ENCODE data around the gene TMEM205. TPM values are rescaled to one million over a fixed set of nuclear protein-coding genes. Genes with fewer than 3 reads are reported as not detected.
A peak's percentile ranks its signal among the peaks of the same experiment; 100 is the strongest.

Gene TMEM205
- total RNA-seq = 100 to 1,000 TPM in 3 of 4 donors, 10 to 100 TPM in 1; 77.6 to 212 (median 168) TPM

DNA sequence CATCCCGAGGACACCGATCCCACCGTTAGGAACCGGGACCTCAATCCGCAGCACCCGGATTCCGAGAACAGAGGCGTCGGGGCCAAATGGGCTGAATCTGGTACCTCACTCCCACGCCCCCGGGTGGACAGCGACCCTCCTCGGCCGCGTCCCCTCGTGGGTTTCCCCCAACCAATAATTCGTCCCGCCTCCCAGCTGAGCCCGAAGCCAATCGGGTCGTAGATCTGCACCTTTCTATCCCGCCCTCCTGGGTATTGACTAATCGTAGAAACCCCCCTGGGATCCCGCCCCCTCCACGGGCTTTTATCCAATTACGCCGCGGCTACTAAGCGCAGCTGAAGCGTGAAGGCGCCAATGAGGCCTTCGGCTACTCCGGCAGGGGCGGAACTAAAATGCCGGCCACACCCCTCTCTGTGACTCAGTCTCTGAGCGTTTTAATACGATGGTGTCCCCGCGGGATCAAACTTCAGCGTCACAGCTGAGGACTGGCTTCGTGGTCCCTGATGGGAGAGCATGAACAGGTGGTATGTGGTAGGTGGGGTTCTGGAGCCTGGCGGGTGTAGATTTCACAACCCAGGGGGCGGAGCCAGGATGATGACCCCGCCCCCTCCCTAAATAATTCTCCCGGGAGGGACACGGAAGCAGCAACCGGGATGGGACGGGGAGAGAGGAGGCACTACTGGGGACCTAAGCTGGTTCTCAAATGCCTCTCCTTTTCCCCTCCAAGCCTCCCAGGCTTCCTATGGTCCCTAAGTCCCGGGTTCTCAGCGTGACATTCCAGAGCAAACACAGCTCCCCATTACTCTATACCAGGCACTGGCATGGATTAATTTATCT, at the start of gene TMEM205, which contains the start of gene CCDC159:
TMEM205 (minus strand) TSS at position 165 of the 837 bp plus-strand sequence. CDS start 649 bp downstream, outside the sequence.
CCDC159 (plus strand) TSS at position 416 of the 837 bp plus-strand sequence; CDS start at position 504, 88 bp downstream.
- peaks cover 4 to 29% (median 11%) of the 10 kb centered on the region in 4 donors for H3K4me1 ChIP-seq
- no peaks in the 10 kb centered on the region for H3K36me3 ChIP-seq
- peak; percentile 60 to 78 for TF ChIP-seq POLR2A (IDR thresholded peaks at IDR 0.05)
- TF ChIP-seq, protein P1, sequence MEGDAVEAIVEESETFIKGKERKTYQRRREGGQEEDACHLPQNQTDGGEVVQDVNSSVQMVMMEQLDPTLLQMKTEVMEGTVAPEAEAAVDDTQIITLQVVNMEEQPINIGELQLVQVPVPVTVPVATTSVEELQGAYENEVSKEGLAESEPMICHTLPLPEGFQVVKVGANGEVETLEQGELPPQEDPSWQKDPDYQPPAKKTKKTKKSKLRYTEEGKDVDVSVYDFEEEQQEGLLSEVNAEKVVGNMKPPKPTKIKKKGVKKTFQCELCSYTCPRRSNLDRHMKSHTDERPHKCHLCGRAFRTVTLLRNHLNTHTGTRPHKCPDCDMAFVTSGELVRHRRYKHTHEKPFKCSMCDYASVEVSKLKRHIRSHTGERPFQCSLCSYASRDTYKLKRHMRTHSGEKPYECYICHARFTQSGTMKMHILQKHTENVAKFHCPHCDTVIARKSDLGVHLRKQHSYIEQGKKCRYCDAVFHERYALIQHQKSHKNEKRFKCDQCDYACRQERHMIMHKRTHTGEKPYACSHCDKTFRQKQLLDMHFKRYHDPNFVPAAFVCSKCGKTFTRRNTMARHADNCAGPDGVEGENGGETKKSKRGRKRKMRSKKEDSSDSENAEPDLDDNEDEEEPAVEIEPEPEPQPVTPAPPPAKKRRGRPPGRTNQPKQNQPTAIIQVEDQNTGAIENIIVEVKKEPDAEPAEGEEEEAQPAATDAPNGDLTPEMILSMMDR (IDR thresholded peaks at IDR 0.05) = peak in 1 of 6 experiments; percentile 5
- no peaks in the 10 kb centered on the region for H3K9me3 ChIP-seq
- no peaks in the 10 kb centered on the region for H3K27me3 ChIP-seq
- peak within 1 kb of the TSS; percentile 73 to 83 (median 78) for H3K27ac ChIP-seq
- DNase-seq = peak; percentile 97 to 99 (median 98)
- peak within 1 kb of the TSS; percentile 67 to 83 (median 74) for H3K4me3 ChIP-seq

DNA sequence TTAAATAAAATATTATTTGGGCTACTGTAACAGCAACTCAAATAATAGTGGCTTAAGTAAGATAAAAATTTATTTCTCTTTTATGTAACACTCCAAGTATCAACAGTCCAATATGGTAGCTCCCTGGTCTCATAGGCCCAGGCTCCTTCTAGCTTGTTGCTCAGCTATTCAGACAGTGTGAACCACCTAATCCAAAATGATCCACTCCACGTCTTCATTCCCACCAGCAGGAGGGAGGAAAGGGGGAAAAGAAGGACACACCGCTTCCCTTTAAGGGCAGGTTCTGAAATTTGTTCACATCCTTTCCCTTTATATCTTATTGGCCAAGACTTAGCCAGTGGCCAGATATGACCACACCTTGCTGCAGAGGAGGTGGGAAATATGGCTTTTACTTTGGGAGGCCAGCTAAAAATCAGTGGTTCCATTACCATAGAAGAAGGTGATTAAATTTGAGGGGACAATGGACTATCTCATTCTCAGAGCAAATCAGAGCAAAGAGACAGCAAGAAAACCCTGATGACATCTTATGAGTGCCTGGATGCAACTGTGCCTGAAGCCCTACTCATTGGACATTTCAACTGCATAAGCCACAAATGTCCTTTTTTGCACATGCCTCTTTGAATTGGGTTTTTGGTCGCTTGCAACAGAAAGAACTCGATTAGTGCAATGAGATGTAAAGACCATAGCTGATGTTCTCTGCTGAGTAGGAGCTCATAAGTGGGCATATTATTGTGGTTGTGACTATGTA, 45.0 kb upstream of the TMEM205 start:
- no peak for DNase-seq
- Histone ChIP-seq H3K4me3 (no peak overlapping the region), H3K27ac (no peak overlapping the region), H3K9me3 (peaks cover 0 to 3% (median 0%) of the 10 kb centered on the region in 4 donors), H3K36me3 (no peaks in the 10 kb centered on the region), H3K27me3 (no peaks in the 10 kb centered on the region), H3K4me1 (no peaks in the 10 kb centered on the region)
- TF ChIP-seq, protein P1 (IDR thresholded peaks at IDR 0.05) = no peak
- no peak for TF ChIP-seq POLR2A (IDR thresholded peaks at IDR 0.05)

DNA sequence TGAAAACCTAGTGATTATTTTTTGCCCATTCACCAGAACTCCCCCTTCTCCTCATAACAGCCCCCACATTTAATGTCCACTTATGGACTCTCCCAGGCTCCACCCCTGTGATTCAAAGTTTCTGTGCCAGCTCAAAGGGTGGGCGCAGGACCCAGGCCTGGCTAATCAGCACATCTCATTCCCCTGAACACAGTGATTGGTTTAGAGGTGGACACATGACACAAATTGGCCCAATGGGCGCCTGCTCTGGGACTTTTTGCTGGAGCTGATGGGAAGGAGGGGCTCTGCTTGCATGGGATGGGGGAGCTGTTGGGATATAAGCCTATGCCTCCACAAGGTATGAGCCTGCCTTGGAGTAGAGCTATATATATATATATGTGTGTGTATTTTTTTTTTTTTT, 44.3 kb upstream of the TMEM205 start:
- H3K27ac ChIP-seq = no peak overlapping the region
- H3K4me1 ChIP-seq = no peaks in the 10 kb centered on the region
- no peaks in the 10 kb centered on the region for H3K36me3 ChIP-seq
- H3K27me3 ChIP-seq = no peaks in the 10 kb centered on the region
- TF ChIP-seq POLR2A (IDR thresholded peaks at IDR 0.05) = no peak
- TF ChIP-seq, protein P1 (IDR thresholded peaks at IDR 0.05) = no peak
- H3K4me3 ChIP-seq = no peak overlapping the region
- DNase-seq = no peak
- H3K9me3 ChIP-seq = peaks cover 0 to 3% (median 0%) of the 10 kb centered on the region in 4 donors

DNA sequence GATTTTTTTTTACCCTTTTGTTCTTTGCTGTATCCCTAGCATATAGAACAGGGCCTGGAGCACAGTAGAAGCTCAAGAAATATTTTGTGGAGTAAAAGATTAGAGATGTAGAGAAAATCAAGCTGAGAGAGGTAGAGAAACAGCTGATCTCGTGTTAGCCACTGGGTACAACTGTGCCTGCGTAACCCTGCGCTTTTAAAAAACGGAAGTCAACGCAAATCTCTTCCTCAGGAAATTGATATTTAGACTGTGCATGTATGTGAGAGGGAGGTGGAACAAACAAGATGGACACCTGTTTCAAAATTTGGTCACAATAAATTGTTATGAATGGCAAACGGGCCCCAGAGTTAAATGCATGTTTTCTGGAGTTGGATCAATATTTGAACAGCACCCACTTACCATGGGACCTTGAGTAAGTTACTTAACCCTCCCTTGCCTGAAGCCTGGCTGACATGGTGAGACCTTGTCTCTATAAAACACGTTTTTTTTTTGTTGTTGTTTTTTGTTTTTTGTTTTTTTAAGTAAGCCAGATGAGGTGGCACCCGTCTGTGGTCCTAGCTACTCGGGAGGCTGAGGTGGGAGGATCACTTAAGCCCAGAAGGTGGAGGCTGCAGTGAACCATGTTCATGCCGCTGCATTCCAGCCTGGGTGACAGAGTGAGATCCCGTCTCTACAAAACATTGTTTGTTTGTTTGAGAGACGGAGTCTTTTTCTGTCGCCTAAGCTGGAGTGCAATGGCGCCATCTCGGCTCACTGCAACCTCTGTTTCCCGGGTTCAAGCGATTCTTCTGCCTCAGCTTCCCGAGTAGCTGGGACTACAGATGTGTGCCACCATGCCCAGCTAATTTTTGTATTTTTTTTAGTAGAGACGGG, 41.3 kb upstream of the TMEM205 start:
- Histone ChIP-seq H3K4me3 (no peak overlapping the region), H3K9me3 (peaks cover 0 to 3% (median 0%) of the 10 kb centered on the region in 4 donors), H3K36me3 (no peaks in the 10 kb centered on the region), H3K27ac (peak overlapping the region in 1 of 4 donors; percentile 11), H3K27me3 (peaks cover 0 to 10% of the 10 kb centered on the region in 2 donors), H3K4me1 (peaks cover 0 to 17% (median 14%) of the 10 kb centered on the region in 4 donors)
- no peak for TF ChIP-seq POLR2A (IDR thresholded peaks at IDR 0.05)
- TF ChIP-seq, protein P1 (IDR thresholded peaks at IDR 0.05) = no peak
- DNase-seq = no peak

DNA sequence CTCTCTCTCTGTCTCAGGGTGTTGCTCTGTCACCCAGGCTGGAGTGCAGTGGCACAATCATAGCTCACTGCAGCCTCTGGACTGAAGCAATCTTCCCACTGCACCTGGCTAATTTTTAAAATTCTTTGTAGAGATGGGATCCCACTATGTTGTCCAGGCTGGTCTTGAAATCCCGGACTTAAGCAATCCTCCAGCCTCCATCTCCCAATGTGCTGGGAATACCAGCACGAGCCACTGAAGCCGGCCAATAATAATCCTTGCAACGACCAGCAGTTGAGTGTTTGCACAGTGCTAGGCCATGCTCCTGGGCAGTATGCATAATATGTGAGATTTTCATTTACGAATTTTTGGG, 38.7 kb upstream of the TMEM205 start:
- H3K4me1 ChIP-seq = peaks cover 3 to 34% (median 20%) of the 10 kb centered on the region in 4 donors
- no peaks in the 10 kb centered on the region for H3K9me3 ChIP-seq

More for the DNA sequence above, 38.7 kb upstream of the TMEM205 start:
- H3K36me3 ChIP-seq = no peaks in the 10 kb centered on the region
- no peak for TF ChIP-seq POLR2A (IDR thresholded peaks at IDR 0.05)
- TF ChIP-seq, protein P1 (IDR thresholded peaks at IDR 0.05) = no peak
- H3K27me3 ChIP-seq = peaks cover 0 to 10% of the 10 kb centered on the region in 2 donors
- no peak for DNase-seq
- no peak overlapping the region for H3K27ac ChIP-seq
- H3K4me3 ChIP-seq = no peak overlapping the region
